ENCODE measurements around the gene MAMDC4.
"Not testable (repeated sequence)": the region's sequence is repeated elsewhere in the genome, so short reads cannot be mapped to it uniquely, and the experiment has no call there.

MAMDC4 gene

DNA sequence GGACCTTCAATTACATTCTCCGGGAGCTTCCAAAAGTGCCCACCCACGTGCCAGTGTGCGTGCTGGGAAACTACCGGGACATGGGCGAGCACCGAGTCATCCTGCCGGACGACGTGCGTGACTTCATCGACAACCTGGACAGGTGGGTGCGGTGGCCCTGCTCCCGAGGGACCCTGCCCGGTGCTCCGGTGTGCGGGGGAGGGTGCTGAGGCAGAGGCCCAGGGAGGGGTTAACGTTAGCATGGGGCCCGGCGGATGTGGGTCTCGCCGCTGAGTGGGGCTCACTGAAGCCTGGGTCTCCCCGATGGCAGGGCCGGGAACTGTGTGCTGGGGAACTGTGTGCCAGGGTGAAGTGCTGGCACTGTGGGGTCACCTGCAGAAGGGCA lies 20.4 kb upstream of the MAMDC4 start:
- no peak overlapping the region for H3K9ac ChIP-seq (ENCODE audit: low read length in 5 of 5)
- H3K27ac ChIP-seq (ENCODE audit: low read depth, low read length) = no peak overlapping the region
- H3K36me3 ChIP-seq (ENCODE audit: control insufficient read depth in 5 of 5, insufficient read depth in 5 of 5, low read length in 5 of 5) = peaks cover 0 to 82% (median 61%) of the 10 kb centered on the region in 5 donors
- no peaks in the 10 kb centered on the region for H3K9me3 ChIP-seq (ENCODE audit: control insufficient read depth in 5 of 5, low read length in 5 of 5)
- H3K4me1 ChIP-seq (ENCODE audit: control insufficient read depth in 5 of 5, insufficient read depth in 5 of 5, low read length in 5 of 5) = no peaks in the 10 kb centered on the region
- no peaks in the 10 kb centered on the region for H3K27me3 ChIP-seq (ENCODE audit: control insufficient read depth in 5 of 5, insufficient read depth in 4 of 5, low read length in 5 of 5)
- no peak overlapping the region for H3K4me3 ChIP-seq (ENCODE audit: low read depth in 1 of 5, low read length in 5 of 5)

- Histone ChIP-seq H3K27me3 (ENCODE audit: control insufficient read depth in 5 of 5, insufficient read depth in 4 of 5, low read length in 5 of 5) (no peaks in the 10 kb centered on the region), H3K36me3 (ENCODE audit: control insufficient read depth in 5 of 5, insufficient read depth in 5 of 5, low read length in 5 of 5) (peaks cover 0 to 75% (median 58%) of the 10 kb centered on the region in 5 donors), H3K9ac (ENCODE audit: low read length in 5 of 5) (no peak overlapping the region), H3K4me3 (ENCODE audit: low read depth in 1 of 5, low read length in 5 of 5) (no peak overlapping the region), H3K9me3 (ENCODE audit: control insufficient read depth in 5 of 5, low read length in 5 of 5) (no peaks in the 10 kb centered on the region), H3K27ac (ENCODE audit: low read depth, low read length) (no peak overlapping the region), H3K4me1 (ENCODE audit: control insufficient read depth in 5 of 5, insufficient read depth in 5 of 5, low read length in 5 of 5) (no peaks in the 10 kb centered on the region)
Observed at GRCh38 chr9:136832581-136832980, 19.6 kb upstream of the MAMDC4 start.

DNA sequence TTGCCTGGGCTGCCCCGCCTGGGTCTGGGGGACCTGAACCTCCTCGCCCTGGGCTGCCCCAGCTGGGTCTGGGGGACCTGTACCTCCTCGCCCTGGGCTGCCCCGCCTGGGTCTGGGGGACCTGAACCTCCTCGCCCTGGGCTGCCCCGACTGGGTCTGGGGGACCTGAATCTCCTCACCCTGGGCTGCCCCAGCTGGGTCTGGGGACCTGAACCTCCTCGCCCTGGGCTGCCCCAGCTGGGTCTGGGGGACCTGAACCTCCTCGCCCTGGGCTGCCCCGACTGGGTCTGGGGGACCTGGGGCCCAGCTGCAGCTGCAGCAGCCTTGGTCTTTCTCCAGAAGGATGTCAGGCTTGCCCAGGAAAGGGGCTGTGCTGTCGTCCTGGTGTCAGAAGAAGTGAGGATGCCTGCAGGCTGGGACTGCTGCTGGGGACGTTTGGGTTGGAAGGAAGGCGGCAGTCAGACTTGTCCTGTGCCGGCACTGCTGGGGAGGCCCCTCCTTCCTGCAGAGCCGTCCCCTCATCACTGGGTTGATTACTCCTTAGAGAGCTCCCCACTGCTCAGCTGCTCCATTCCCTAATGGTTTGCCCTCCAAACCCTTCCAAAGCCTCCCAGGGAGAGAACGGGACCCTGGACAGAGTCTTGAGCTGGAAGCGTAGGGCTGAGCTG lies 18.6 kb upstream of the MAMDC4 start:
- not testable (repeated sequence) for H3K4me3 ChIP-seq (ENCODE audit: low read depth in 1 of 5, low read length in 5 of 5); H3K27me3 ChIP-seq (ENCODE audit: control insufficient read depth in 5 of 5, insufficient read depth in 4 of 5, low read length in 5 of 5); H3K27ac ChIP-seq (ENCODE audit: low read depth, low read length); H3K4me1 ChIP-seq (ENCODE audit: control insufficient read depth in 5 of 5, insufficient read depth in 5 of 5, low read length in 5 of 5); H3K9me3 ChIP-seq (ENCODE audit: control insufficient read depth in 5 of 5, low read length in 5 of 5); H3K9ac ChIP-seq (ENCODE audit: low read length in 5 of 5)
- H3K36me3 ChIP-seq (ENCODE audit: control insufficient read depth in 5 of 5, insufficient read depth in 5 of 5, low read length in 5 of 5) = peaks cover 0 to 75% (median 62%) of the 10 kb centered on the region in 5 donors

- no peak overlapping the region for H3K9ac ChIP-seq (ENCODE audit: low read length in 5 of 5)
- no peaks in the 10 kb centered on the region for H3K27me3 ChIP-seq (ENCODE audit: control insufficient read depth in 5 of 5, insufficient read depth in 4 of 5, low read length in 5 of 5)
- peaks cover 0 to 75% (median 56%) of the 10 kb centered on the region in 5 donors for H3K36me3 ChIP-seq (ENCODE audit: control insufficient read depth in 5 of 5, insufficient read depth in 5 of 5, low read length in 5 of 5)
- no peaks in the 10 kb centered on the region for H3K4me1 ChIP-seq (ENCODE audit: control insufficient read depth in 5 of 5, insufficient read depth in 5 of 5, low read length in 5 of 5)
- no peak overlapping the region for H3K4me3 ChIP-seq (ENCODE audit: low read depth in 1 of 5, low read length in 5 of 5)
- no peak overlapping the region for H3K27ac ChIP-seq (ENCODE audit: low read depth, low read length)
- H3K9me3 ChIP-seq (ENCODE audit: control insufficient read depth in 5 of 5, low read length in 5 of 5) = no peaks in the 10 kb centered on the region
Observed at GRCh38 chr9:136835162-136835931, 16.8 kb upstream of the MAMDC4 start.

DNA sequence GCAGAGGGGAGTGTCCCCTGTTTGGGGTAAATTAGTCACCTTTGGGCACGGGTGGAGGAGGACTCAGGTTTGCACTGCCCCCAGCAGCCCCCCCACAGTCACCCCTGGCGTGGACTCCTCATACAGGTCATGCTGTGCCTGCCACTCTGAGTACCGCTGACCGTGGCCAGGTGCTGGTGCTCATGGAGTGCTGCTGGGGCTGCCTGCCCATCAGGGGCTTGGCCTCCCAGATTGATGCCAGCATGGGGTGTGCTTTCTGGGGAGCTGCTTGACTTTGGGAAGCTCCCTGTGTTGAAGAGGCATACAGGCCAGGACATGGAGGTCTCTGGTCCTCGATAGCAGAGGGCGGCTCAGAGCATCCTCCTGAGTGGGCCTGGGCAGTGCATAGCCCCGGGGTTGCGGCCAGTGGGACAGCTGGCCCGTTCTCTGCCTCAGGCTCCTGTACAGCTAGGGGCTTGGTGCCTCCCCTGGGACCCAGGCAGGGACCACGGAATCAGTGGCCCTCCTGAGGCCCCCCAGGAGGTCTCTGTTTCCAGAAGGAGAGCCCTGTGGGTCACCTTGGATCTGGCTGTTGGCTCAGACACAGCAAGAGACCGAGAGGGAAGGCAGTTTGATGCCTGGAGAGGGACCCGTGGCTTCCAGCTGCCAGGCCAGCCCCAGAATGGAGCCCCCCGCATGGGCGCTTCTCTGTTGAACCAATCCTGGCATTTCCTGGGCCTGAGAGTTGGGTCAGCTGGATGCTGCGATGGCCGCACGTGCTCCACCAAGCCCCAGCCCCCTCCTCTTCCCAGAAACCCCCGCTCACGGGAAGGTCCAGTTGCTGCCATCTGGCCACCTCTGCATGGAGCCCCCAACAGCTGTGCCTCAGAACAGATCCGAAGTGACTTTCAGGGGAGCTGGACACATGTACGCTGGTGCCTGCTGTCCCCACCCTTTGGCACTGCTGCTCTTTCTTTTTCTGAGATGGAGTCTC lies 15.9 kb upstream of the MAMDC4 start:
- Histone ChIP-seq H3K27me3 (ENCODE audit: control insufficient read depth in 5 of 5, insufficient read depth in 4 of 5, low read length in 5 of 5) (no peaks in the 10 kb centered on the region), H3K4me1 (ENCODE audit: control insufficient read depth in 5 of 5, insufficient read depth in 5 of 5, low read length in 5 of 5) (peaks cover 0 to 1% (median 0%) of the 10 kb centered on the region in 5 donors), H3K36me3 (ENCODE audit: control insufficient read depth in 5 of 5, insufficient read depth in 5 of 5, low read length in 5 of 5) (peaks cover 0 to 68% (median 48%) of the 10 kb centered on the region in 5 donors), H3K9ac (ENCODE audit: low read length in 5 of 5) (no peak overlapping the region), H3K27ac (ENCODE audit: low read depth, low read length) (no peak overlapping the region), H3K9me3 (ENCODE audit: control insufficient read depth in 5 of 5, low read length in 5 of 5) (no peaks in the 10 kb centered on the region), H3K4me3 (ENCODE audit: low read depth in 1 of 5, low read length in 5 of 5) (no peak overlapping the region)

DNA sequence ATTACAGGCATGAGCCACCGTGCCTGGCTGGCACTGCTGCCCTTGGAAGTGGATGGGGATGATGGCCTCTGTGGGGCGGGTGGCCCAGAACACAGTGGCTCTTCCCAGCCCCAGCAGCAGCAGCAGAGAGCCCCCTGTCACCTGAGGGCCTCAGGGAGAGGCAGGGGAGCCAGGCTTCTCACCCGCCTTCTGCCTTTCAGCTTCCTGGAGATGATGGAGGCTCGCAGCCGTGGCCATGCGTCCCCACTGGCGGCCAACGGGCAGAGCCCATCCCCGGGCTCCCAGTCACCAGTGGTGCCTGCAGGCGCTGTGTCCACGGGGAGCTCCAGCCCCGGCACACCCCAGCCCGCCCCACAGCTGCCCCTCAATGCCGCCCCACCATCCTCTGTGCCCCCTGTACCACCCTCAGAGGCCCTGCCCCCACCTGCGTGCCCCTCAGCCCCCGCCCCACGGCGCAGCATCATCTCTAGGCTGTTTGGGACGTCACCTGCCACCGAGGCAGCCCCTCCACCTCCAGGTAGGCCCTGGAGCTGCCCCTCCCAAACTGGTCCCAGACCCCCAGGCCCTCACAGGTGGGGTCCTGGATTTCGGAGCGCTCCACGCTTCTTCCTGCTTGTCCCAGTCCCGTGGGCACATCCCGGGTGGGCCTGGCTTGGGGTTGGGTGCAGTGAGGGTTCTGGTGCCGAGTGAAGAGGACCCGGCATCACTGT lies 14.8 kb upstream of the MAMDC4 start:
- Histone ChIP-seq H3K27ac (ENCODE audit: low read depth, low read length) (no peak overlapping the region), H3K9ac (ENCODE audit: low read length in 5 of 5) (no peak overlapping the region), H3K36me3 (ENCODE audit: control insufficient read depth in 5 of 5, insufficient read depth in 5 of 5, low read length in 5 of 5) (peaks cover 0 to 57% (median 37%) of the 10 kb centered on the region in 5 donors), H3K4me3 (ENCODE audit: low read depth in 1 of 5, low read length in 5 of 5) (no peak overlapping the region), H3K27me3 (ENCODE audit: control insufficient read depth in 5 of 5, insufficient read depth in 4 of 5, low read length in 5 of 5) (no peaks in the 10 kb centered on the region), H3K4me1 (ENCODE audit: control insufficient read depth in 5 of 5, insufficient read depth in 5 of 5, low read length in 5 of 5) (peaks cover 0 to 12% (median 9%) of the 10 kb centered on the region in 5 donors), H3K9me3 (ENCODE audit: control insufficient read depth in 5 of 5, low read length in 5 of 5) (no peaks in the 10 kb centered on the region)

GRCh38 chr9:136837856-136838277 lies 14.3 kb upstream of the MAMDC4 start:
- H3K9ac ChIP-seq (ENCODE audit: low read length in 5 of 5); H3K27ac ChIP-seq (ENCODE audit: low read depth, low read length); H3K27me3 ChIP-seq (ENCODE audit: control insufficient read depth in 5 of 5, insufficient read depth in 4 of 5, low read length in 5 of 5); H3K9me3 ChIP-seq (ENCODE audit: control insufficient read depth in 5 of 5, low read length in 5 of 5); H3K4me3 ChIP-seq (ENCODE audit: low read depth in 1 of 5, low read length in 5 of 5): not testable (repeated sequence)
- peaks cover 0 to 17% (median 13%) of the 10 kb centered on the region in 5 donors for H3K4me1 ChIP-seq (ENCODE audit: control insufficient read depth in 5 of 5, insufficient read depth in 5 of 5, low read length in 5 of 5)
- H3K36me3 ChIP-seq (ENCODE audit: control insufficient read depth in 5 of 5, insufficient read depth in 5 of 5, low read length in 5 of 5) = peaks cover 0 to 52% (median 32%) of the 10 kb centered on the region in 5 donors

- Histone ChIP-seq H3K9ac (ENCODE audit: low read length in 5 of 5) (no peak overlapping the region), H3K27ac (ENCODE audit: low read depth, low read length) (no peak overlapping the region), H3K36me3 (ENCODE audit: control insufficient read depth in 5 of 5, insufficient read depth in 5 of 5, low read length in 5 of 5) (peaks cover 0 to 51% (median 32%) of the 10 kb centered on the region in 5 donors), H3K4me1 (ENCODE audit: control insufficient read depth in 5 of 5, insufficient read depth in 5 of 5, low read length in 5 of 5) (peaks cover 0 to 23% (median 19%) of the 10 kb centered on the region in 5 donors), H3K27me3 (ENCODE audit: control insufficient read depth in 5 of 5, insufficient read depth in 4 of 5, low read length in 5 of 5) (no peaks in the 10 kb centered on the region), H3K9me3 (ENCODE audit: control insufficient read depth in 5 of 5, low read length in 5 of 5) (no peaks in the 10 kb centered on the region), H3K4me3 (ENCODE audit: low read depth in 1 of 5, low read length in 5 of 5) (no peak overlapping the region)
Observed at GRCh38 chr9:136838314-136839228, 13.6 kb upstream of the MAMDC4 start.

Measured in subcutaneous abdominal adipose tissue (tissue), 5 donors.